HG03060 (cell line): ENCODE data around the gene IL17C.

Experiments used
- ATAC-seq: cut with Tn5 transposase; IDR thresholded peaks from one replicate; pipeline ENCODE4 v1.9.1; 2021; ENCODE audit warnings: low read depth, moderate number of reproducible peaks; ENCODE audit not compliant: unreplicated experiment

The IL17C gene

DNA sequence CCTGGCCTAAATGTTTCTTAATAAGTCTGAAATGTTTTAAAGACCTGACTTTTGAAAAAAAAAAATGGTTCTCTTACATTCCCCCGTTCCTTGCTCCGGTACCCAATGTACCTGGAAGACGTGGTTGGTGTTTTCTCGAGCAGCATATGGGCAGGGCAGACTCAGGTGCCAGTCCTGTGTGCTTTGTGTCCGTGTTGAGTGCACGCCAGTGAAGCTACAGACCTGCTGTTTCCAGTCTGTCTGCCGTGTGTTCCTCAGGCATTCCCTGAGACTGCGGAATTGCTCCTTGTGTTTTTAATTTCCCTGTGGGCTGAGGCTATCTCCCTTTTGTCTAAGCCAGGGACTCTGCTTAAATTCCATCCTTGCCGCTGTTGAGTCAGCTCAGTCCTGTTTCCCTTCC is 11.7 kb upstream of the IL17C start:
- no peak for ATAC-seq

DNA sequence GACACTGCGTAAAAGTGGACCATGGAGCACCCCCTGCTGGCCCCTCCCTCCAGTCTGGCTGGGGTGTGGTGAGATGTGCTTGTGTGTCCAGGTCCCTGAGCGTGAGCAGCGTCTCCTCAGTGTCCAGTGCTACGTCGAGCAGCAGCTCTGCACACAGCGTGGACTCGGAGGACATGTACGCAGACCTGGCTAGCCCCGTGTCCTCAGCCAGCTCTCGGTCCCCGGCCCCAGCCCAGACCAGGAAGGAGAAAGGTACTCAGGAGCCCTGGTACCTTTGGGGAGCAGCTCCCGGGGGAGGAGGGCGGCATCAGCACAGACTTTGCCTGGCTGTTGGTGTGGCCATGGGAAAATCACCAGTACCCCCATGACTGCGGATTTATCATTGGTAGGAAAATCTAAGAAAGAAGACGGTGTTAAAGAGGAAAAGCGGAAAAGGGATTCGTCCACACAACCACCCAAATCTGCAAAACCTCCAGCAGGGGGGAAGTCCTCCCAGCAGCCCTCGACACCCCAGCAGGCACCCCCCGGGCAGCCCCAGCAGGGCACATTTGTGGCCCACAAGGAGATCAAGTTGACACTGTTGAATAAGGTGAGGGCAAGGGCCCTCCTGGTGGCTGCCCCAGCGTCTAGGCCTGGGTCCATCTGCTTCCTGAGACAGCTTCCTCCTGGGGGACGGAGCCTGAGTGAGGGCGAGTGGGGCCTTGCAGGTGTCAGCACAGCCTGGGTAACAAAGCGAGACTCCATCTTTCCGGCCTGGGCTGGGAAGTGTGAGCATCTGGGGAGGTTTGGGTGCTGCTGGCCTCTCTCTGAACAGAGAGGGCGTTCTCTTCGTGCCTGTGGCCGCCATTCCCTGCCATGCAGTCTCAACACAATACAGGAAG is 10.6 kb upstream of the IL17C start:
- no peak for ATAC-seq

GRCh38 chr16:88628512-88628974 is 9.8 kb upstream of the IL17C start:
- ATAC-seq = no peak

DNA sequence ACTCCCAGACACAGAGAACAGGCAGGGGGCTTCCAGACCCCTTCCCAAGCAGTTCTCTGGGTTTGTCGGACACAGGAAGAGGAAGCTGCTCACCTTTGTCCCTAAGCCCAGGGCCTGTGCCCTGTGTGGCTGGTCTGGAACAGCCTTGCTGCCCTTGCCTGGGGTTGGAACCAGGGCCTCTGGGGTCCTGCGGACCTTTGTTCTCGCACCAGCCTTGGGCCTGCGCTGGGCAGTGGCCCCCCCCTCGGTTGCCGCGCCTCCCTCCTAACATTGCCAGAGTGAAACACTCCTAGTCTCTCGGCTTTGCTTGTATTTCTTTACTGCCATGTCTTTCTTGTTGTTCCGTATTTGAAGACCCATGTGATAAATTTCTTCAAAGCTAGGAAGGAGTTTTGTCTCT is 8.5 kb upstream of the IL17C start:
- ATAC-seq = no peak

DNA sequence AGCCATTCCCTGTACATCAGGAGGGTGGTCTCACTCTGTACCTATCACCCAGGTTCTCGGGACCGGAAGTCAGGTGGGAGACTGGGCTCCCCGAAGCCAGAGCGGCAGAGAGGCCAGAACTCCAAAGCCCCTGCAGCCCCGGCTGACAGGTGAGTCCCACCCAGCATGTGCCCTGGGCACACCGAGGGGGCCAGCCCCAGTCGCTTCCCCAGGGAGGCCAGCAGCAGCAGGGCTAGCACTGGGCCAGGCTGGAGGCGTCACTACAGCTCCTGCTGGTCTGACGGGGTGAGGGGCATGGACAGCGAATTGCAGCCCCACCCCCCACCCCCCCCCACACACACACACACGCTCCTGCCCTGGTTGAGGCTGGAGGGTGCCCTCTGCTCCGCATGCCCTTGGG is 7.9 kb upstream of the IL17C start:
- no peak for ATAC-seq

GRCh38 chr16:88630941-88631340 is 7.4 kb upstream of the IL17C start:
- no peak for ATAC-seq

GRCh38 chr16:88631384-88631783 is 7.0 kb upstream of the IL17C start:
- ATAC-seq = no peak

DNA sequence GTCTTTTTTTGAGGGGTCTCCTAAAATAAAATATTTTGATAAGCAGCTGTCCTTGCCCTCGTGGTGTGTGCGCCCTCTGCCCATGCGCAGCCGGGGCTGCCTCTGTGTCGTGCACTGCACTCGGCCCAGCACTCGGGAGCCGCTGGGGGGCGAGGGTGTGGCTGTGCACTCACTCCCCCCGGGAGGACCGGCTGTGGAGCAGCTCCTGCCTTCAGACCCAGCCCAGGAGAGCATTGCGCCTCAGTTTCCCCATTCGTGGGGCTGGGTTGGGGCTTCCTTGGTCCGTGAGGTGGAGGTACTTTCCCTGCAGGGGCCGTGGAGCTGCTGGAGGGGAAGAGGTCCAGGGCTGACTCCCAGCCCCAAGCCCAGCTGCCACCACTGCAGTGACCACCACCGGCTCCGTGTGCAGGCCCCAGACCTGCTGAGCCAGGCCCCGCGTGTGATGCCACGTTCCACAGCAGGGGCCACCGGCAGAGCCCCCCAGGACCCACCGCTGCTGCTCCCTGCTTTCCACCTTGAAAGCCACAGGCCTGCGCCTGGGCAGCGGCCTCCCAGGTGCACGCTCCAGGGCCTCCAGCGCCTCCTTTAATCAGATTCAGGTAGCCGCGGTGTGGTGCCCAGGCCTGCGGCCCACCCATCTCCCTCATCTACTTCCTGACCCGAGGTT is 6.3 kb upstream of the IL17C start:
- ATAC-seq = no peak

- ATAC-seq = no peak
These were observed 5.8 kb upstream of the IL17C start for GRCh38 chr16:88632587-88632930.

GRCh38 chr16:88633684-88634140 is 4.7 kb upstream of the IL17C start:
- peak; percentile 16 for ATAC-seq

DNA sequence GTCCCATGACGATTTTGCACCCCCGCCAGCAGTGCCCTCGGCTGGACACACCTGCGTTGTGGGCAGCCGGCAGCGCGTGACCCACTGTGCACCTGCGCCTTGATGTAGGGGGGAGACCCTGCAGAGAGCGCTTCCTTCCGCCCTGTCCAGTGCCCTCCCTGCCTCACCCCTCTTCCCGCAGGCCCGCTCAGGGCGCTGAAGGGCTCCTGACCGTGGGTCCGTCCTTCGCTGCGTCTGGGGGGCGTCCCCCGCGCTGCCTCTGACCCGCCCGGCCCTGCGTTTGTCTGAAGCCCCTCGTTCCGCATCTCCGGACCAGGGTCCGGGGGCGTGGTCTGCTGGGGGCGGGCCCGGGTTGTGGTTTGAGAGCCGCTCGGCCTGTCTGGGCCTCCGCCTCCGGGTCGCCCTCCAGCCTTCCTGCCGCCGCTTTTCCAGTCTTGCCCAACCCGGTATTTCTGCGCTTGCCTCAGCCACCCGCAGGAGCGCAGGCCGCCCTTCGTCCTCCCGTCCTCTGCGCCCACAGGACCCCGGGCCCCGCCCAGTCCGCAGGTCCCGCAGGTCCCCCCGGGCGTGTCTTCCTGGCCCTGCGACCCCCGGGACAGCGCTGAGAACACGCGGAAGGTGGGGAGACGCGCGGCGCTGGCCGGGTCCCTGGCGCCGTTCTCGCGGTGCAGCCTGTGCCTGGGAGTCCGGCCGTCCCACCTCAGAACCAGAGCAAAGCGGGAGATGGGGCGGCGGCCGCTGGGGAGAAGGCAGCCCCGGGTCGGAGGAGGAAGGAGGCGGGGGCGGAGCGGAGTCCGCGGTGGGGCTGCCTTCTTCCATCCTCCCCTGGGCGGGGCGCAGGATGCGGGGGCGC is 4.0 kb upstream of the IL17C start:
- ATAC-seq = peak; percentile 37

DNA sequence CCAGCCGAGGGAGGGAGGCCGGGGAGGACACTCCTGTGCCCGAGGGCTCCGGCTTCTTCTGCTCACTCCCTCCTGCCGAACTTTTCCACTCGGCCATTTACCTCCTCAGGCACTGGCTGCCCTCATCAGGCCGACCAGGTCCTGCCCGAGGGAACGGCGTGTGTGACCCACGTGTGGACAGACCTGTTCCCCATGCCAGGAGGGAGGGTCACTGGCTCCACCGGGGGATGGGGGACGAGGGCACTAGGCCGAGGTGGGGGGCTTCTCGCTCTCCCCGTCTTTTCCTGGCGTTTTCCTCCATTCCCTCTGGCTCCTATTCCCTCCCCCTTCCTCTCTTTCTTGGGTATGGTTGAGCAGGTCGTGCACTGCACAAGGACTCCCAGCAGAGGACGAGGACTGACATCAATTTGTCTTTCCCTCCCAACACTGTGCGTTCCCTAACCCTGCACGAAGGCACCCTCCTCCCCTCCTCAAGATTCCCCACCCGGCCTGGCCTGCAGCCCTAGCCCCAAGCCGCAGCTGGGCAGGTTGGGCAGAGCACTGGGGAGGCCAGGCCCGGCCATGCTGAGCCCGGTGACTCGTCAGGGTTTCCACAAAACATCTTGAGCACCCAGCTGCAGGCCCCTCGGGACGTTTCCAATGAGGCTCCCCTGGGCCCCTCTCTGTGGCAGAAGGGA is 3.2 kb upstream of the IL17C start:
- no peak for ATAC-seq

DNA sequence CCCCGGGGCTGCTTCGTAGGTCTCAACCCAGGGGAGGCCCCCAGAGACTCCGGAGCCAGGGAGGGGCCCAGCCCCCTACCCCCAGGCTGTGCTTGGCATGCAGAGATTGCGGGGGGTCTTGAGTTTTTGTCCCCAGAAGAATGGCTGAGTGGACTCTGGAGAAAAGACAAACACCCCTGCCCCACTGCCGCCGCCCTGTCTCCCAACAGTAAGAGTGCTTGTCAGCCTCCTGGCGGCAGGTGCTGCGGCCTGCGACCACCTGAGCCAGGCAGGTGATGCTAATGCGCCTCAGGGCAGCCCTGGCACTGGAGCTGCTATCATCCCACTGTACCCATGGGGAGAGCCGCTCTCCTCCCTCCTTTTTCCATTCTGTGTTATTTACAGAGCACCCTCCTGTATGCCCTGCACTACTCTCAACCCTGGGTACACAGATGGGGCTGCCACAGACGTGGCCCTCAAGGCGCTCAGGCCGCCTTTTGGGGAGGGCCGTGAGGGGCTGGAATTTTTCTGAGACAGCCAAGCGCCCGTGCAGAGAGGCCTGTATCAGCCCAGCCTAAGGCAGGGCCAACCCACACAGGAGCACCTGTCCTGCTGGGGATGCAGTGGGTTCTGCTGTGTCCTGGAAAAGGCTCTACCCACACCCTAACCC is 2.6 kb upstream of the IL17C start:
- ATAC-seq = no peak

GRCh38 chr16:88636488-88637265 is 1.7 kb upstream of the IL17C start:
- no peak for ATAC-seq

- ATAC-seq = no peak
These were observed 1.1 kb downstream of the IL17C start for GRCh38 chr16:88639231-88640038.

DNA sequence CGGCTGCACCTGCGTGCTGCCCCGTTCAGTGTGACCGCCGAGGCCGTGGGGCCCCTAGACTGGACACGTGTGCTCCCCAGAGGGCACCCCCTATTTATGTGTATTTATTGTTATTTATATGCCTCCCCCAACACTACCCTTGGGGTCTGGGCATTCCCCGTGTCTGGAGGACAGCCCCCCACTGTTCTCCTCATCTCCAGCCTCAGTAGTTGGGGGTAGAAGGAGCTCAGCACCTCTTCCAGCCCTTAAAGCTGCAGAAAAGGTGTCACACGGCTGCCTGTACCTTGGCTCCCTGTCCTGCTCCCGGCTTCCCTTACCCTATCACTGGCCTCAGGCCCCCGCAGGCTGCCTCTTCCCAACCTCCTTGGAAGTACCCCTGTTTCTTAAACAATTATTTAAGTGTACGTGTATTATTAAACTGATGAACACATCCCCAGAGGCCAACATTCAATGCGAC is 1.7 kb downstream of the IL17C start:
- ATAC-seq = no peak

DNA sequence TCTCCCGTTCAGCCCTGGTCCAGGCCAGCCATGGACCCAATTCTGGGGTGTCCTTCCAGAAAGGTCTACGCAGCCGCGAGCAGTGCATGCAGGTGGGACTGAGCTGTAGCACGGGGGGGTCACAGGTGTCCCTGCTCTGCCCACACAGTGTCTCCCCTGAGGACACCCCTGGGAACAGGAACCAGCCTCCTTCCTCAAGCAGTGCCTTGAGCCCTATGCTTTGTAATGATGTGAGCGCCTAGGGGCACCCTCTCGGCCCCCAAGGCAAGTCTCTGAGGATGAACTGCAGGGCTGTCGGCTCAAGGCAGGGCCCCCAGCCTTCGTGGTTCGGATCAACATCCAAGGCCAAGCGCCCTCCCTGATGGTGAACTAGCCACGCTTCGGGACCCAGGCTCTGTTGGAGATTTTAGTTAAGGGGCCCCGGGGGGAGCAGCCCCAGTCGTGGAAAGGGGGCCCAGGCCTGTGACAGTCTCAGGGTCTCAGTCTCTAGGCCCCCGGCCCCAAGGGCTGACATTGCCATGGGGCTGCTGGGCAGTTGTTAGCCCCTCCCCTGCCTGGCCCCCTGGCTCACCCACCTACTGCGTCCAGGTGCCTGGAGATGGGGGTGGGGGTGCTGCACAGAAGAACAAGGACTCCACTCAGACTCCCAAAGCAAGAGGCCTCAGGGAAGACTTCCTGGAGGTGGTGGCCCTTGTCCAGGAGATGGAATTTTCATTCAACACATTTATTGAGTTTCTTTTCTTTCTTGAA is 2.3 kb downstream of the IL17C start:
- no peak for ATAC-seq
